NT2/D1 (cell line): ENCODE results near the gene ZHX3.

Experiments used
- SUZ12 ChIP-seq: IDR thresholded peaks from 2 replicates; pipeline ENCODE4 v1.6.1; 2011; ENCODE audit not compliant: insufficient read length, insufficient read depth; ENCODE audit errors: extremely low read depth
- YY1 ChIP-seq: IDR thresholded peaks from 2 replicates; pipeline ENCODE4 v1.6.1; 2011; ENCODE audit not compliant: insufficient read length, insufficient read depth
- ZNF274 ChIP-seq: IDR thresholded peaks from 2 replicates; pipeline ENCODE4 v1.6.1; 2011; ENCODE audit warnings: mild to moderate bottlenecking, low read depth, low read length

DNA sequence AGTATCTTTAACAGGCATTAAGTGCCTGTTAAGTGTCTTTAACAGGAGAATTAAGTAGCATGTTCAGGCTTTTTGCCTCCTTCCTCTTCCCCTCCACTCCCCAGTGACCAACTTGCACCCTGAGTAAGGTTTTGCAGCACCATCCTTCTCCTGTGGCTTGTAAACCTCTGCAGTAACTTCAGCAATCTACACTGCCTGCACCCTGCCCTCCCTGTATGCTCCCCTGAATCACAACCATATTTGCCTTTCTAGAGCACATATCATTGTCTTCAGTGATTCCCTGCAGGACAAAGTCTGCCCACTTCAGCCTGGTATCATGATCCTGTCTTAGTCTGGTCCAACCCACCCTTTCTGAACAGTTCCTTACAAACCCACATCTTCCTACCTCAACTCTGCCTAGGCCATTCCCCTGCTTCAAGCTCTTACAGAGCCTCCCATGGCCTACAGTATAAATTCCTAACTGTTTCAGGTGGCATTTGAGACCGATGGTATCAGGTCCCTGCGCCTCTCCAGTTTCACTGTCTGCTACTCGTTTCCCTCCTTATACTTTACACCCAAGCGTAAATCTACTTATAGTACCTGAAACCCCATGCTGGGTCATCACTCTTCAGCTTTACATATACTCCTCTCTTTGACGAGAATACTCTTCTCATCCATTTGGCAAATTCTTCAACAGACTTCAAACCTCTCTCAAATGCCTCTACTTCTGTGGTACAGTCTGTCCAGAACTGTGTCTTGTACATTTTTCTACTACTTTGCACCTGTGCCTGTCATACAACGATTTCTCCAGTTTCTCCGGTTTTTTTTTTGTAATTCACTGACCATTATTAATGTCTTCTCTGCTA lies 69.8 kb downstream of the ZHX3 start:
- TF ChIP-seq ZNF274 (no peak), YY1 (no peak), SUZ12 (no peak)
